ENCODE results near the gene ARL15. TPM values are rescaled to one million over a fixed set of nuclear protein-coding genes. Genes with fewer than 3 reads are reported as not detected.

Gene ARL15
- total and polyA plus RNA-seq, 9 of the 15 experiments (the other 6 are each of a cell fraction or from before 2014, with no cell fraction given), result 18.5 to 80.4 (median 57.0) TPM

- TF ChIP-seq ZNF609 (CRISPR knock-in tag; IDR thresholded peaks at IDR 0.05; ENCODE audit: borderline replicate concordance) (no peak), HMGXB4 (CRISPR knock-in tag; IDR thresholded peaks at IDR 0.05) (no peak), SAP30 (IDR thresholded peaks at IDR 0.05; ENCODE audit: borderline replicate concordance, insufficient read depth, low read depth, low read length, poor library complexity, severe bottlenecking) (no peak), PTRF (tag; IDR thresholded peaks at IDR 0.05) (no peak), ZNF398 (CRISPR knock-in tag; IDR thresholded peaks at IDR 0.05) (no peak), CAMTA2 (CRISPR knock-in tag; conservative IDR thresholded peaks at IDR 0.05) (no peak), ZNF511 (CRISPR knock-in tag; IDR thresholded peaks at IDR 0.05) (no peak), TRIM28 (IDR thresholded peaks at IDR 0.05) (no peak), JUND (IDR thresholded peaks at IDR 0.05; ENCODE audit: borderline replicate concordance, low read depth, low read length) (no peak), JUND (tag; IDR thresholded peaks at IDR 0.05; ENCODE audit: borderline replicate concordance, low read depth, low read length) (no peak), ZNF764 (CRISPR knock-in tag; IDR thresholded peaks at IDR 0.05; ENCODE audit: low read depth) (no peak), MECOM (CRISPR knock-in tag; IDR thresholded peaks at IDR 0.05) (no peak), HMGN3 (IDR thresholded peaks at IDR 0.05; ENCODE audit: borderline replicate concordance, extremely low read depth, insufficient read length, low read depth, low read length) (no peak), ARID1B (IDR thresholded peaks at IDR 0.05) (0 out of 2 replicates have a peak, but pooled peaks have one; percentile 23), MBD2 (IDR thresholded peaks at IDR 0.05; ENCODE audit: borderline replicate concordance, low read depth) (no peak), CREB5 (CRISPR knock-in tag; IDR thresholded peaks at IDR 0.05) (no peak), BDP1 (IDR thresholded peaks at IDR 0.05; ENCODE audit: insufficient read depth, insufficient read length) (no peak)
Observed at GRCh38 chr5:54292866-54293265, 17.5 kb downstream of the ARL15 start (continued).

Measured in K562 (cell line).